ENCODE data around the gene KLHL25.

Gene KLHL25

GRCh38 chr15:85777250-85778106 is 17.2 kb downstream of the KLHL25 start:
- DNase-seq (ENCODE audit: low read depth) = no peak

GRCh38 chr15:85773970-85774369 is 20.8 kb downstream of the KLHL25 start:
- no peak for DNase-seq (ENCODE audit: low read depth)

GRCh38 chr15:85773249-85773648 is 21.5 kb downstream of the KLHL25 start:
- DNase-seq (ENCODE audit: low read depth) = no peak

- DNase-seq (ENCODE audit: low read depth) = no peak
These were observed 22.1 kb downstream of the KLHL25 start for GRCh38 chr15:85772668-85773067.

GRCh38 chr15:85771781-85772445 is 22.8 kb downstream of the KLHL25 start:
- DNase-seq (ENCODE audit: low read depth) = peak; percentile 31

- no peak for DNase-seq (ENCODE audit: low read depth)
These were observed 23.5 kb downstream of the KLHL25 start for GRCh38 chr15:85771271-85771670.

- DNase-seq (ENCODE audit: low read depth) = no peak
These were observed 24.4 kb downstream of the KLHL25 start for GRCh38 chr15:85770096-85771041.

GRCh38 chr15:85769182-85769900 is 25.4 kb downstream of the KLHL25 start:
- no peak for DNase-seq (ENCODE audit: low read depth)

- no peak for DNase-seq (ENCODE audit: low read depth)
These were observed 26.0 kb downstream of the KLHL25 start for GRCh38 chr15:85768595-85769168.

GRCh38 chr15:85767785-85768529 is 26.8 kb downstream of the KLHL25 start:
- DNase-seq (ENCODE audit: low read depth) = no peak

GRCh38 chr15:85766001-85766831 is 28.5 kb downstream of the KLHL25 start:
- no peak for DNase-seq (ENCODE audit: low read depth)

GRCh38 chr15:85764649-85765277 is 30.0 kb downstream of the KLHL25 start:
- DNase-seq (ENCODE audit: low read depth) = peak; percentile 63

- DNase-seq (ENCODE audit: low read depth) = no peak
These were observed 30.8 kb downstream of the KLHL25 start for GRCh38 chr15:85763673-85764633.

- DNase-seq (ENCODE audit: low read depth) = no peak
These were observed 31.6 kb downstream of the KLHL25 start for GRCh38 chr15:85763157-85763556.

- no peak for DNase-seq (ENCODE audit: low read depth)
These were observed 32.0 kb downstream of the KLHL25 start for GRCh38 chr15:85762756-85763127.

GRCh38 chr15:85762039-85762755 is 32.5 kb downstream of the KLHL25 start:
- DNase-seq (ENCODE audit: low read depth) = no peak

- DNase-seq (ENCODE audit: low read depth) = peak; percentile 18
These were observed 33.1 kb downstream of the KLHL25 start for GRCh38 chr15:85761635-85762034.
